ENCODE measurements around the gene ANO2. TPM values are rescaled to one million over a fixed set of nuclear protein-coding genes. Genes with fewer than 3 reads are reported as not detected.

ANO2 gene
- total and polyA plus RNA-seq, 2 experiments from 2014 or later: 0.21 TPM; not detected in 1

- DNase-seq (ENCODE audit: low read depth in 1 of 2, low spot score in 1 of 2): no peak
- H3K27ac ChIP-seq: no peak overlapping the region
- no peaks in the 10 kb centered on the region for H3K36me3 ChIP-seq
- peaks cover 4% of the 10 kb centered on the region for H3K27me3 ChIP-seq
- no peaks in the 10 kb centered on the region for H3K4me1 ChIP-seq (ENCODE audit: low read depth)
- no peaks in the 10 kb centered on the region for H3K9me3 ChIP-seq (ENCODE audit: low read depth)
- TF ChIP-seq CTCF (IDR thresholded peaks at IDR 0.05; ENCODE audit: low read depth, low read length): no peak
- H3K4me3 ChIP-seq: no peak overlapping the region
Measured at GRCh38 chr12:5902736-5903135, 42.3 kb downstream of the ANO2 start.

GRCh38 chr12:5901416-5901815, 43.6 kb downstream of the ANO2 start:
- no peak for DNase-seq (ENCODE audit: low read depth in 1 of 2, low spot score in 1 of 2)
- Histone ChIP-seq H3K27me3 (peaks cover 4% of the 10 kb centered on the region), H3K36me3 (no peaks in the 10 kb centered on the region), H3K4me1 (ENCODE audit: low read depth) (no peaks in the 10 kb centered on the region), H3K4me3 (no peak overlapping the region), H3K27ac (no peak overlapping the region), H3K9me3 (ENCODE audit: low read depth) (no peaks in the 10 kb centered on the region)
- no peak for TF ChIP-seq CTCF (IDR thresholded peaks at IDR 0.05; ENCODE audit: low read depth, low read length)

GRCh38 chr12:5900533-5901205, 44.4 kb downstream of the ANO2 start:
- no peak for DNase-seq (ENCODE audit: low read depth in 1 of 2, low spot score in 1 of 2)
- peaks cover 4% of the 10 kb centered on the region for H3K27me3 ChIP-seq
- H3K4me1 ChIP-seq (ENCODE audit: low read depth): no peaks in the 10 kb centered on the region
- TF ChIP-seq CTCF (IDR thresholded peaks at IDR 0.05; ENCODE audit: low read depth, low read length): no peak
- no peaks in the 10 kb centered on the region for H3K36me3 ChIP-seq
- H3K9me3 ChIP-seq (ENCODE audit: low read depth): no peaks in the 10 kb centered on the region
- no peak overlapping the region for H3K4me3 ChIP-seq
- no peak overlapping the region for H3K27ac ChIP-seq

GRCh38 chr12:5900076-5900475, 45.0 kb downstream of the ANO2 start:
- H3K27me3 ChIP-seq: peaks cover 3% of the 10 kb centered on the region
- H3K4me3 ChIP-seq: no peak overlapping the region
- H3K4me1 ChIP-seq (ENCODE audit: low read depth): no peaks in the 10 kb centered on the region
- no peak overlapping the region for H3K27ac ChIP-seq
- no peak for TF ChIP-seq CTCF (IDR thresholded peaks at IDR 0.05; ENCODE audit: low read depth, low read length)
- no peaks in the 10 kb centered on the region for H3K36me3 ChIP-seq
- no peak for DNase-seq (ENCODE audit: low read depth in 1 of 2, low spot score in 1 of 2)
- H3K9me3 ChIP-seq (ENCODE audit: low read depth): no peaks in the 10 kb centered on the region

GRCh38 chr12:5899675-5900074, 45.4 kb downstream of the ANO2 start:
- no peak for DNase-seq (ENCODE audit: low read depth in 1 of 2, low spot score in 1 of 2)
- H3K4me1 ChIP-seq (ENCODE audit: low read depth): no peaks in the 10 kb centered on the region
- H3K27ac ChIP-seq: no peak overlapping the region
- no peak for TF ChIP-seq CTCF (IDR thresholded peaks at IDR 0.05; ENCODE audit: low read depth, low read length)
- no peaks in the 10 kb centered on the region for H3K36me3 ChIP-seq
- no peak overlapping the region for H3K4me3 ChIP-seq
- H3K27me3 ChIP-seq: no peaks in the 10 kb centered on the region
- no peaks in the 10 kb centered on the region for H3K9me3 ChIP-seq (ENCODE audit: low read depth)

Data from cardiac muscle cell (in vitro differentiated cells and primary cell).